GM12874 (cell line): ENCODE data around the gene LUC7L.

Source experiments
- TF ChIP-seq, protein P1 (sequence below): IDR thresholded peaks from 2 replicates; pipeline ENCODE4 v1.5.1; 2011; ENCODE audit warnings: low read depth, mild to moderate bottlenecking, control low read depth, low read length, moderate library complexity; ENCODE audit not compliant: insufficient read depth

LUC7L gene

GRCh38 chr16:185213-185612 lies 44.0 kb downstream of the LUC7L start:
- TF ChIP-seq, protein P1, sequence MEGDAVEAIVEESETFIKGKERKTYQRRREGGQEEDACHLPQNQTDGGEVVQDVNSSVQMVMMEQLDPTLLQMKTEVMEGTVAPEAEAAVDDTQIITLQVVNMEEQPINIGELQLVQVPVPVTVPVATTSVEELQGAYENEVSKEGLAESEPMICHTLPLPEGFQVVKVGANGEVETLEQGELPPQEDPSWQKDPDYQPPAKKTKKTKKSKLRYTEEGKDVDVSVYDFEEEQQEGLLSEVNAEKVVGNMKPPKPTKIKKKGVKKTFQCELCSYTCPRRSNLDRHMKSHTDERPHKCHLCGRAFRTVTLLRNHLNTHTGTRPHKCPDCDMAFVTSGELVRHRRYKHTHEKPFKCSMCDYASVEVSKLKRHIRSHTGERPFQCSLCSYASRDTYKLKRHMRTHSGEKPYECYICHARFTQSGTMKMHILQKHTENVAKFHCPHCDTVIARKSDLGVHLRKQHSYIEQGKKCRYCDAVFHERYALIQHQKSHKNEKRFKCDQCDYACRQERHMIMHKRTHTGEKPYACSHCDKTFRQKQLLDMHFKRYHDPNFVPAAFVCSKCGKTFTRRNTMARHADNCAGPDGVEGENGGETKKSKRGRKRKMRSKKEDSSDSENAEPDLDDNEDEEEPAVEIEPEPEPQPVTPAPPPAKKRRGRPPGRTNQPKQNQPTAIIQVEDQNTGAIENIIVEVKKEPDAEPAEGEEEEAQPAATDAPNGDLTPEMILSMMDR: no peak

DNA sequence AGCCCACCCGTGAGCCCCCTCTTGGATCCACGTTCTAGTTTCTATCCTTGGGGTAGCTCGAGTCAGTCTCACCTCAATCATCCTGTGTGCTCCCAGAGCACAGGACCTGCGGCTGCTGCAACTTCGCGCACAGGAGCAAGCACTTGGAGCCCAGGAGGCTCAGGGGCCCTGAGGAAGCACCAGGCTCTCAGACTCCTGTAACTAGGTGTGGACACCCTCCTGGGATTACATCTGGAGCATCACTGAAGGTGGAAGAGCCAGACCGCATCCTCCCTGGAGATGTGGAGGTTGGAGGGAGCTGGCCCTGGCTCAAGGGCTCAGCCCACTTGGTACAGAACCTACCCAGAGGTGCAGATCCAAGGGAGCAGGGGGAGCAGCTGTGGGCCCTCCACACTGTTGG lies 46.2 kb downstream of the LUC7L start:
- TF ChIP-seq, protein P1: no peak

GRCh38 chr16:181565-182021 lies 47.7 kb downstream of the LUC7L start:
- TF ChIP-seq, protein P1: peak; percentile 98

DNA sequence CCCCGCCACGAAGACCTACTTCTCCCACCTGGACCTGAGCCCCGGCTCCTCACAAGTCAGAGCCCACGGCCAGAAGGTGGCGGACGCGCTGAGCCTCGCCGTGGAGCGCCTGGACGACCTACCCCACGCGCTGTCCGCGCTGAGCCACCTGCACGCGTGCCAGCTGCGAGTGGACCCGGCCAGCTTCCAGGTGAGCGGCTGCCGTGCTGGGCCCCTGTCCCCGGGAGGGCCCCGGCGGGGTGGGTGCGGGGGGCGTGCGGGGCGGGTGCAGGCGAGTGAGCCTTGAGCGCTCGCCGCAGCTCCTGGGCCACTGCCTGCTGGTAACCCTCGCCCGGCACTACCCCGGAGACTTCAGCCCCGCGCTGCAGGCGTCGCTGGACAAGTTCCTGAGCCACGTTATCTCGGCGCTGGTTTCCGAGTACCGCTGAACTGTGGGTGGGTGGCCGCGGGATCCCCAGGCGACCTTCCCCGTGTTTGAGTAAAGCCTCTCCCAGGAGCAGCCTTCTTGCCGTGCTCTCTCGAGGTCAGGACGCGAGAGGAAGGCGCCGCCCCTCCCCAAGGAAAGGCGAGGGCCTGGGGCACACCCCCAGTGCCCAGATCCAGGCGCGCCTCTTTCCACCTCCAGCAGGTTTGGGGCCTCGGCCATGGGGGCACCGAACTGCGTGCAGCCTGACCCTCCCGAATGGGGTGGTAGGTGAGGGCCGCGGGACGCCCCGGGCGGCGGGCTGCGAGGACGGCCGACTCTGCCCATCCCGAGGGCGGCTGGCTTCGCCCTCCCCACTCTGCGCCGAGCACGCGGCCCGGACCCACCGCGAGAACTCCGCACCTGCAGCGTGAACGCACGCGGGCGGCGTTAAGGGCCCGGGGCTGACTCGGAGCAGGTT lies 48.3 kb downstream of the LUC7L start:
- TF ChIP-seq, protein P1: no peak

DNA sequence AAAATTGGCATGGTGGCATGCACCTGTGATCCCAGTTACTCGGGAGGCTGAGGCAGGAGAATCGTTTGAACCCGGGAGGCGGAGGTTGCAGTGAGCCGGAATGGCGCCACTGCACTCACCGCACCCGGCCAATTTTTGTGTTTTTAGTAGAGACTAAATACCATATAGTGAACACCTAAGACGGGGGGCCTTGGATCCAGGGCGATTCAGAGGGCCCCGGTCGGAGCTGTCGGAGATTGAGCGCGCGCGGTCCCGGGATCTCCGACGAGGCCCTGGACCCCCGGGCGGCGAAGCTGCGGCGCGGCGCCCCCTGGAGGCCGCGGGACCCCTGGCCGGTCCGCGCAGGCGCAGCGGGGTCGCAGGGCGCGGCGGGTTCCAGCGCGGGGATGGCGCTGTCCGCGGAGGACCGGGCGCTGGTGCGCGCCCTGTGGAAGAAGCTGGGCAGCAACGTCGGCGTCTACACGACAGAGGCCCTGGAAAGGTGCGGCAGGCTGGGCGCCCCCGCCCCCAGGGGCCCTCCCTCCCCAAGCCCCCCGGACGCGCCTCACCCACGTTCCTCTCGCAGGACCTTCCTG lies 49.1 kb downstream of the LUC7L start, which contains the start of gene HBQ1:
TSS of gene HBQ1 (plus strand) at position 359 of the 575 bp plus-strand sequence. CDS start at position 387, 28 bp downstream.
- TF ChIP-seq, protein P1: peak; percentile 39; the same call in 1 of the 2 replicates

DNA sequence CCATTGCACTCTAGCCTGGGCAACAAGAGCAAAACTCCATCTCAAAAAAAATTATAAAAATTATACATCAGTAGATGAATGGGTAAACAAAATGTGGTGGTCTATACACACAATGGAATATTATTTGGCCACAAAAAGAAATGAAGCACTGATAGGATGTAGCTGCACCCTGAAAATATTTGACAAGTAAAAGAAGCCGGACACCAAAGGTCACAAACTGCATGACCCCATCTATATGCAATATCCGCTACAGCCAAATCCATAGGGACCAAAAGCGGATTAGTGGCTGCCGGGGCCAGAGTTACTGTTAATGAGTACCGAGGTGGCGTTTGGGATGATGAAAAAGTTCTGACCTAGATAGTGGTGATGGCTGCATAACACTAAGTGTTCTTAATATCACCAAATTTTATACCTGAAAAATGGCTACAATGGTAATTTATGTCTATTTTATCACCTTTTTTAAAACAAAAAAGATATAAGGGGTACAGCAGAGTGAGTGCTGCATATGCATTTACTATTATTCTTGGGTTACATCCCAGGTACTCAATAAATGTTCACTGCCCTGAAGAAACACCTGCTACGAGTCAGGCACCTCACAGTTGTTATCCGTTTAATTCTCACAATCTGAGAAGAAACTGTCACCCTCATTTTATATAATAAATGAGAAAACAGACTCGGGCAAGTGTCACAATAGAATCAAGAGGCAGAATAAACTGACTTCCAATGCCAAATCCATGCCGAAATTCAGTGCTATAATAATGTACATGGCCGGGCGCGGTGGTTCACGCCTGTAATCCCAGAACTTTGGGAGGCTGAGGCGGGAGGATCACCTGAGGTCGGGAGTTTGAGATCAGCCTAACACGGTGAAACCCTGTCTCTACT lies 49.8 kb downstream of the LUC7L start:
- TF ChIP-seq, protein P1: no peak

DNA sequence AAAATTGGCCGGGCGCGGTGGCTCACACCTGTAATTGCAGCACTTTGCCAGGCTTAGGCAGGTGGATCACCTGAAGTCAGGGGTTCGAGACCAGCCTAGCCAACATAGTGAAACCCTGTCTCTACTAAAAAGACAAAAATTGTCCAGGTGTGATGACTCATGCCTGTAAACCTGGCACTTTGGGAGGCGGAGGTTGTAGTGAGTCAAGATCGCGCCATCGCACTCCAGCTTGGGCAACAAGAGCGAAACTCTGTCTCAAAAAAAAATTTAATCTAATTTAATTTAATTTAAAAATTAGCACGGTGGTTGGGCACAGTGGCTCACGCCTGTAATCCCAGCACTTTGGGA lies 50.6 kb downstream of the LUC7L start:
- TF ChIP-seq, protein P1: no peak
